Measurements from ENCODE around the gene NR2C2. TPM values are rescaled to one million over a fixed set of nuclear protein-coding genes. Genes with fewer than 3 reads are reported as not detected.
"Not testable (repeated sequence)": the region's sequence is repeated elsewhere in the genome, so short reads cannot be mapped to it uniquely, and the experiment has no call there.

Gene NR2C2
- polyA plus RNA-seq, 6 donors from 2014 or later: 0.49 to 19.8 (median 13.1) TPM

DNA sequence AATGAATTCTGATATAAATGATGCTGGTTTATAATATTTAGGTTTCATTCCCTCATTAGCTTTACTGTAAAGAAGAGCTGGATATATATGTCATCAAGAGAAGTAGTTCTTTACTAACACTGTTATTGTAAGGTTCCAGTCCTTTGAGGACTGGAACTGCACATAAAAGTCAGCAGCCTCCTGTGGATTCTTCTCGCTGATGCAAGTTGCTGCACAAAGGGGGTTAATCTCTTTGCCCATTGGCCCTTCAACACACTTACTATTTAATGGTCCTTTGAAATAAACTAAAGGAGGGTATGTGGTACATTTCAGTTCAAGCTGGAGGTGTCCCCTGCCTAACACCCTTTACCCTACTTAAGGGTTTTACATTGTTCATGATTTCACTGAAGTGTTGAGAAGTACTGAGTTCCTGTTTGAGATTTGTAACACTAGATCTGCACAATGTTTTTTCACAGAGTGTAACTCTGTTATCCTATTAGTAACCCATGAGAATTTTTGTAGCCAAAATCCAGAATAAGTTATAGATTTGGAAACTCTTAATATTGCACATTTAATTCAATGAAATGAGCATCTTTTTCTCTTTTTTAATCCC is 43.9 kb downstream of the NR2C2 start:
- Mint-ChIP-seq H3K4me3 (no peak overlapping the region), H3K27me3 (no peaks in the 10 kb centered on the region), H3K36me3 (no peaks in the 10 kb centered on the region), H3K27ac (peak overlapping the region in 3 of 6 donors; percentile 2 to 81 (median 48)), H3K9me3 (no peaks in the 10 kb centered on the region), H3K4me1 (peaks cover 41 to 65% (median 52%) of the 10 kb centered on the region in 3 donors)
- DNase-seq (no peak), ATAC-seq (ENCODE audit: low read depth in 2 of 2) (no peak)

DNA sequence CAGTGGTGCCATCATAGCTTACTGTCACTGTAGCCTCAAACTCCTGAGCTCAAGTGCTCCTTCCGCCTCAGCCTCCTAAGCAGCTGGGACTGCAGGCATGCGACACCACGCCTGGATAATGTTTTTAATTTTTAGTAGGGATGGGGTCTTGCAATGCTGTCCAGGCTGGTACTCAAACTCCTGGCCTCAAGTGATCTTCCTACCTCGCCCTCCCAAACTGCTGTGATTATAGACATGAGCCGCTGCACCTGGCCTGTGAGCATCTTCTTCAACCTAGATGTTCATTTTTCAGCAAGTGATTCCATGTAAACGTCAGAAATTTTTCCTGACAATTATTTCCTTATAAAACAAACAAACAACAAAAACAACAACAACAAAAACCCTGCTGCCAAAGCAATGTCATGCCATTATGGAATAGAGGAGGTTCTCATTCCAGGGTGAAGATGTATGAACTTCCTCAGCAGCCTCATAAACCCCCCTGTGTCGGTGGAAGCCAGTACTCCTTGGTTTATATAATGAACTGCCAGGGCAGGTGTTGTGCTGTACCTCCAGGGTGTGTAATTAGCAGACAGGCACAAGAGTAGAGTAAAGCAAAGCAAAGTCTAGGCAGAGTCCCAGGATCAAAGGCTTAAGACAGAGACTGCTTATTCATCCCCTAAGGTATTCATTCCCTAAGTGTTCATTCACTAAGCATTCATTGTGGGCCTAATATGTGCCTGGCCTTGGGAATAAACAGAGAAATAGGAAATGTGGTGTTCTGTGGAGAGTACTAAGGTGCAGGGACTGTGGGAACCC is 44.6 kb downstream of the NR2C2 start:
- DNase-seq (no peak), ATAC-seq (ENCODE audit: low read depth in 2 of 2) (no peak)
- H3K4me1 Mint-ChIP-seq: peaks cover 36 to 60% (median 48%) of the 10 kb centered on the region in 3 donors
- H3K4me3 Mint-ChIP-seq: peak overlapping the region in 1 of 8 donors; percentile 41
- no peaks in the 10 kb centered on the region for H3K27me3 Mint-ChIP-seq
- H3K27ac Mint-ChIP-seq: peak overlapping the region in 4 of 6 donors; percentile 54 to 81 (median 68)
- no peaks in the 10 kb centered on the region for H3K9me3 Mint-ChIP-seq
- no peaks in the 10 kb centered on the region for H3K36me3 Mint-ChIP-seq

DNA sequence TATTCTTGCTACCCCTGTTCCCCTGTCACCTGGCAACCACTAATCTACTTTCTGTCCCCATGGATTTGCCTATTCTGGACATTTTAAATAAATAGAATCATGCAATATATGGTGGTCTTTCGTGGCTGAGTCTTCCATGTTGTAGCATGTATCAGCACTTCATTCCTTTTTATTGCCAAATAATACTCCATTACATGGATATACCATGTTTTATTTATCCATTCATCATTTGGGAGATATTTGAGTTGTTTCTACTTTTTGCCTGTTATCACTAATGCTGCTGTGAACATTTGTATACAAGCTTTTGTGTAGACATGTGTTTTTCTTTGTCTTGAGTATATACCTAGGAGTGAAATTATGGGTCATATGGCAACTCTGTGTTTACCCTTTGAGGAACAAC is 50.6 kb downstream of the NR2C2 start:
- H3K36me3 Mint-ChIP-seq: peaks cover 10 to 18% of the 10 kb centered on the region in 2 donors
- no peak for DNase-seq
- no peaks in the 10 kb centered on the region for H3K27me3 Mint-ChIP-seq
- H3K4me1 Mint-ChIP-seq: peaks cover 16 to 44% (median 34%) of the 10 kb centered on the region in 3 donors
- no peak for ATAC-seq (ENCODE audit: low read depth in 2 of 2)
- H3K27ac Mint-ChIP-seq: peak overlapping the region in 2 of 6 donors; percentile 57 to 69
- H3K9me3 Mint-ChIP-seq: peaks cover 0 to 14% (median 4%) of the 10 kb centered on the region in 7 donors
- H3K4me3 Mint-ChIP-seq: no peak overlapping the region

DNA sequence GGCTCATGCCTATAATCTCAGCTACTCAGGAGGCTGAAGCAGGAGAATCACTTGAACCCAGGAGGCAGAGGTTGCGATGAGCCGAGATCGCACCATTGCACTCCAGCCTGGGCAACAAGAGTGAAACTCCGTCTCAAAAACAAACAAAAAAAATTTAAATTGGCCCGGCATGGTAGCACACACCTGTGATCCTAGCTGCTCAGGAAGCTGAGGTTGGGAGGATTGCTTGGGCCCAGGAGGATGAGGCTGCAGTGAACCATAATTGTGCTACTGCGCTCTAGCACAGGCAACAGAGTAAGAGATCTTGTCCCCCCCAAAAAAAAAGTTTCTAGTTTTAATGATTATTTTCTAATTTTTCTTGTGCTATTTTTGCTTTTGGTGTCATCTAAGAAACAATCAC is 51.8 kb downstream of the NR2C2 start:
- peaks cover 17 to 24% of the 10 kb centered on the region in 2 donors for H3K36me3 Mint-ChIP-seq
- peaks cover 0 to 14% (median 4%) of the 10 kb centered on the region in 7 donors for H3K9me3 Mint-ChIP-seq
- peak; percentile 27 to 30 for ATAC-seq (ENCODE audit: low read depth in 2 of 2)
- not testable (repeated sequence) for H3K4me3 Mint-ChIP-seq, DNase-seq, H3K27me3 Mint-ChIP-seq
- peak overlapping the region in 3 of 6 donors; percentile 47 to 76 (median 60) for H3K27ac Mint-ChIP-seq
- H3K4me1 Mint-ChIP-seq: peaks cover 21 to 55% (median 37%) of the 10 kb centered on the region in 3 donors

DNA sequence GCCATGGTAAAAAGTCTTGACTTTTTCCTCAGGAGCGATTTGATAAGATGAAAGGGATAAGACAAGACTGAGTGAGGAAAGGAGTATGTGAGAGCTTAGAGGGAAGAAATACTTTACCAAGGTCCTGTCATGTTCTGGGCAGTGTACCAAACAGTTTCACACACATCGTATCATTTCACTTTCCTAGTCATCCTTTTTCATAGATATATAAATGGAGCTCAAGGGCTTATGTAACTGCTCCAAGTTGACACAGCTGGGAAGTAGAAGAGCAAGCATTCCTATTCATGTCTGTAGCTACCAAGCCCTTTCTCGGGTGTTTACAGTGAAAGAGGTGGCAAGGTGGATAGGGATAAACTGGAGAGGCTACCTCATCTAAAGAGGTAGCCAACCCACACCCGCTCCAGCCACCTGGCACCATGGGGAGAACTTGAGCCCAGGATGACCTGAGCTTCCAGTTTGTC is 60.3 kb downstream of the NR2C2 start:
- Mint-ChIP-seq H3K27ac (peak overlapping the region in 2 of 6 donors; percentile 32 to 53), H3K36me3 (peaks cover 28 to 35% of the 10 kb centered on the region in 2 donors), H3K27me3 (no peaks in the 10 kb centered on the region), H3K4me1 (peaks cover 10 to 14% (median 12%) of the 10 kb centered on the region in 3 donors), H3K9me3 (peaks cover 0 to 5% (median 0%) of the 10 kb centered on the region in 7 donors), H3K4me3 (no peak overlapping the region)
- no peak for ATAC-seq (ENCODE audit: low read depth in 2 of 2)
- DNase-seq: no peak

DNA sequence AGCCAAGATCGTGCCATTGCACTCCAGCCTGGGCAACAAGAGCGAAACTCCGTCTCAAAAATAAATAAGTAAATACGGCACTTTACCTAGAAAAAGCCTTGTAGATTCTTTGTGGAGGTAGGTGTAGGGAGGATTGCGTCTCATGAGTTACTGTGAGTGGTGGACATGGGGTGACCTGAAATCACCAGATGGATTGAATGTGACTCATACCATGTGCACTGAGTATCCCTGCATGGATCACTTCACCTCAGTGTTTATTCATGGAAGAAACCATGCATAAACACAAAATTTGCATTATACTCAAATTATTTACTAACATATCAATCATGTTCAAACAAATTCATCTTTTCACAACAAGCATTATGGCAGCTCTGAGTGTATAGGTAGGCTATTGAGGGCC is 61.8 kb downstream of the NR2C2 start:
- H3K27ac Mint-ChIP-seq: no peak overlapping the region
- ATAC-seq (ENCODE audit: low read depth in 2 of 2) (no peak), DNase-seq (no peak)
- H3K36me3 Mint-ChIP-seq: peaks cover 29 to 38% of the 10 kb centered on the region in 2 donors
- peaks cover 0 to 5% (median 0%) of the 10 kb centered on the region in 7 donors for H3K9me3 Mint-ChIP-seq
- H3K27me3 Mint-ChIP-seq: no peaks in the 10 kb centered on the region
- no peak overlapping the region for H3K4me3 Mint-ChIP-seq
- peaks cover 0 to 7% (median 0%) of the 10 kb centered on the region in 3 donors for H3K4me1 Mint-ChIP-seq

DNA sequence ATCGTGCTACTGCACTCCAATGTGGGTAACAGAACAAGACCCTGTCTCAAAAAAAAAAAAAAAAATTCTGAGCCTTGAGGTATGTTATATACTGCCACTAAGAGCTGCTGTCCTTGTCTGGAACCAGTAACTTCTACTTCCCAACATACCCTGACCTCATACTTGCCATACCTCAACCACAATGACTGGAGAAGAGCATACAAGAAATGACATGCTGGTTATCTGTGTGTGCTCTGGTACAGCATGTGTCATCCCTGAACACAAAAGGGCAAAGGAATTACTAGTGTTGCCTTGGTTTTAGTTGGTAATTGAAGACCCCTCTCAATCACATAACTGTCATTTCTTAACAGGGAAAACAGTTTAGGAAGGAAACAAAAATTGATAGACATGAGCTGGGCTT is 63.3 kb downstream of the NR2C2 start:
- Mint-ChIP-seq H3K4me3 (no peak overlapping the region), H3K27ac (no peak overlapping the region), H3K36me3 (peaks cover 34 to 40% of the 10 kb centered on the region in 2 donors), H3K27me3 (no peaks in the 10 kb centered on the region), H3K9me3 (no peaks in the 10 kb centered on the region), H3K4me1 (peaks cover 0 to 7% (median 0%) of the 10 kb centered on the region in 3 donors)
- ATAC-seq (ENCODE audit: low read depth in 2 of 2) (no peak), DNase-seq (no peak)

DNA sequence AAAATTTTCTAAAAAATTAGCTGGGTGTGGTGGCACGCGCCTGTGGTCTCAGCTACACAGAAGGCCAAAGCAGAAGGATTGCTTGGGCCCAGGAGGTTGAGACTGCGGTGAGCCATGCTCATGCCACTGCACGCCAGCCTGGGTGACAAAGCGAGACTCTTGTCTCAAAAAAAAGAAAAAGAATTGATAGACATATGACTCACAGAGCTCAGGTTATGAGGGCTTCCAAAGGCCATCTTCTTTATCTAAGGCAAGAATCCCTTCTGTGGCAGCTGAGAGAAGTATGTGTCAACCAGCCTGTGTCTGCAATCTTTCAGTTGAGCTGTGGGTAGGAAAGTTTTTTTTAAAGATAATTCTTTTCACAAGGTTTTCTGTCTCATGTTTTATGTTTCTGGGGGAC is 63.8 kb downstream of the NR2C2 start:
- ATAC-seq (ENCODE audit: low read depth in 2 of 2): no peak
- Mint-ChIP-seq H3K36me3 (peaks cover 37 to 44% of the 10 kb centered on the region in 2 donors), H3K9me3 (no peaks in the 10 kb centered on the region), H3K27me3 (no peaks in the 10 kb centered on the region), H3K27ac (no peak overlapping the region), H3K4me1 (peaks cover 0 to 7% (median 0%) of the 10 kb centered on the region in 3 donors), H3K4me3 (no peak overlapping the region)
- DNase-seq: no peak

DNA sequence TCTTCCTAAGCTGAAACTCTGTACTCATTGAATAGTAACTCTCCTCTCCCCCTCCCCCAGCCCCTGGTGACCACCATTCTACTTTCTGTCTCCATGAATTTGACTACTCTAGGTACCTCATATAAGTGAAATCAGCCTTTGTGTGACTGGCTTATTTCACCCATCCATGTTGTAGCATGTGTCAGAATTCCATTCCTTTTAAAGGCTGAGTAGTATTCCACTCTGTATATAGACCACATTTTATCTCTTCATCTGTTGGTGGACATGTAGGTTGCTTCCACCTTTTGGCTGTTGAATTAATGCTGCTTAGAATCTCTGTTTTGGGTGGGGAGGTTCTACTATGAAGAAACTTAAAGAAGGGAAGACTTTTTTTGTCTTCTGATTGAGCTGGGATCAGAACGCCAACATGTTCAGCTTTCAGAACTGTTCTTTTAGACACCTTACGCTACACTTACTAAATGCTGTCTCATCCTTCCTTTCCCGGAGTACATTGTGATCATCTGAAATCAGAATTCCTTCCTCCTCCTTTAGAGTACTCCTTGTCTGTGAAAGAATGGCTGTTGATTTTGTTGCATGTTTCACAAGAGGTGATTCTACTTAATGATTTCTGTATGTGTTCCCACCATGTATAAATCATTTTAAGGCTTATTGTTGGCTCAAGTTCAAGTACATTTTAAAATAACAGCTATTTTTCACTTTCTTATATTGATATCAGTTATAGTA is 67.4 kb downstream of the NR2C2 start:
- peaks cover 49 to 51% of the 10 kb centered on the region in 2 donors for H3K36me3 Mint-ChIP-seq
- no peak overlapping the region for H3K4me3 Mint-ChIP-seq
- H3K27ac Mint-ChIP-seq: peak overlapping the region in 4 of 6 donors; percentile 5 to 66 (median 22)
- DNase-seq: no peak
- ATAC-seq (ENCODE audit: low read depth in 2 of 2): no peak
- H3K4me1 Mint-ChIP-seq: peaks cover 0 to 4% (median 0%) of the 10 kb centered on the region in 3 donors
- no peaks in the 10 kb centered on the region for H3K27me3 Mint-ChIP-seq
- no peaks in the 10 kb centered on the region for H3K9me3 Mint-ChIP-seq

DNA sequence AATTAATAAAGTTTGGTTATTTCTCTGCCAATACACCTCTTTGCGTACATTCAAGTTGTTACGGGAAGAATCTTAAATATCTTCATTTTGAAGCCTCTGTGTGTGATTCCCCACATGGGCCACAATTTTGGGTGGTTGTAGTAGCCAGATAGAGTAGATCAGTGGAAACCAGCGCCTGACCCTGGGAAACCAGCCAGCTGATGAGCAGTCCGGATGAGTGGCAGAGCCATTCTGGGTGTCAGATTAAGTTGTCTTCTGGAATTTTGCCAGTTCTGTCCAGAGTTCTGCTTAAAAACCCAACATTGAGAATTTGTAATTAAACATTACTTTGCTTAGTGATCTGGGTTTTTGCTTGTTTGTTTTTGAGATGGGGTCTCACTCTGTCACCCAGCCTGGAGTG is 68.1 kb downstream of the NR2C2 start:
- H3K4me1 Mint-ChIP-seq: peaks cover 0 to 4% (median 0%) of the 10 kb centered on the region in 3 donors
- no peaks in the 10 kb centered on the region for H3K9me3 Mint-ChIP-seq
- peaks cover 49 to 53% of the 10 kb centered on the region in 2 donors for H3K36me3 Mint-ChIP-seq
- H3K27ac Mint-ChIP-seq: peak overlapping the region in 1 of 6 donors; percentile 57
- DNase-seq: no peak
- H3K27me3 Mint-ChIP-seq: no peaks in the 10 kb centered on the region
- no peak for ATAC-seq (ENCODE audit: low read depth in 2 of 2)
- no peak overlapping the region for H3K4me3 Mint-ChIP-seq

DNA sequence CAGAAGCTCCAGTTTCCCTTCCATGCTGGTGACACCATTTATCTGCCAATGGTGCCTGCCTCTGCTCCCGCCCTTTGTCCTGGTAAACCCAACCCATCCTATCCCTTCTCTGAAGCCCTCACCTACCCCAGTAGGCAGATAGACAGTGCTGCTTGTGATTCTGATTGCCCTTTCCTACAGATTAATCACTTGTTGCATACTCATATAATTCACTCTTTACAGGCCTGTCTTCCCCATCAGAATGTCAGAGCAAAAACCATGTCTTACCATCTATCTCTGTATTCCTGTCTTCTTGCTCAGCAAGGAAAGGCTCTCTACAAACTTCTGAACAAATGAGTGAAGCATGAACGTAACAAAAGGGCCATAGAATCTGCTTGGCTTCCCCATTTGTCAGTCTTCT is 69.8 kb downstream of the NR2C2 start:
- Mint-ChIP-seq H3K4me1 (peaks cover 0 to 4% (median 0%) of the 10 kb centered on the region in 3 donors), H3K27me3 (no peaks in the 10 kb centered on the region), H3K36me3 (peaks cover 42 to 53% of the 10 kb centered on the region in 2 donors), H3K27ac (no peak overlapping the region), H3K9me3 (no peaks in the 10 kb centered on the region), H3K4me3 (no peak overlapping the region)
- no peak for DNase-seq
- no peak for ATAC-seq (ENCODE audit: low read depth in 2 of 2)

DNA sequence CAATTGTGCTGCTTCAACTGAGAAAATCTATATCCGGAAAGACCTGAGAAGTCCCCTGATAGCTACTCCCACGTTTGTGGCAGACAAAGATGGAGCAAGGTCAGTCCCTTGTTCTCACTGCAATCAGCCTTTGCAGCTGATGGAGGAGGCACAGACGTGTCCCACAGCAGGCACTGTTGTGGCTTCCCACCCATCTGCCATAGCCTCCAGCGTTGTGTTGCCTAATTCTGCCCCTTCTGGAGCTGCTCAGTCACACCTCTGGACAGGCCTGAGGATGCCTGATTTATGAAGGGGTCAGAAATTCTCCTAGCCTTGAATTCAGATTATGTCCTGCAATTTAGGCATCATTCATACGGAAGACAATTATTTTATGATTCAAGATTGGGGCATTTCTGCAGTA is 75.9 kb downstream of the NR2C2 start:
- Mint-ChIP-seq H3K4me1 (no peaks in the 10 kb centered on the region), H3K4me3 (peak overlapping the region in 1 of 8 donors; percentile 2), H3K9me3 (no peaks in the 10 kb centered on the region), H3K27me3 (no peaks in the 10 kb centered on the region), H3K36me3 (peaks cover 22 to 34% of the 10 kb centered on the region in 2 donors), H3K27ac (no peak overlapping the region)
- DNase-seq: no peak
- ATAC-seq (ENCODE audit: low read depth in 2 of 2): no peak

DNA sequence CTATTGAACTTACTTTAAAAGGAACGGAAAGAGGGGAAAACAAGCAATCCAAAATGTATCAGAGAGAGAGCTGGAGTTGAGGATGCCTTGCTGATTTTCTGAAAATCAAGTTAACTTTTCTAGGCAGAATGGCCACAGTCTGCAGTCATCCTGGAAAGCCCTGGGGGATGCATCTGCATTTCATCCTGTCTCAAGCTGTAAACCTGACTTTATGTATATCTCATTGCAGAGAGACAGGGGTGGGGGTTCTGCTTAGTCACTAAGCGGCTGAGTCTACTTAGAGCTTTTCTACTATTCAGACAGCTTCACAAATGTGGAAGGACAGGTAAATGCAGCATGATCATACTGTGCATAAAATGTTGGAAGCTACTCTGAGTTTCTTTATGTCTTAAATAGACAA is 76.3 kb downstream of the NR2C2 start:
- ATAC-seq (ENCODE audit: low read depth in 2 of 2) (no peak), DNase-seq (no peak)
- Mint-ChIP-seq H3K4me1 (no peaks in the 10 kb centered on the region), H3K9me3 (no peaks in the 10 kb centered on the region), H3K27ac (no peak overlapping the region), H3K36me3 (peaks cover 22 to 34% of the 10 kb centered on the region in 2 donors), H3K4me3 (no peak overlapping the region), H3K27me3 (no peaks in the 10 kb centered on the region)
